ENCODE data around the gene FGF9. TPM values are rescaled to one million over a fixed set of nuclear protein-coding genes. Genes with fewer than 3 reads are reported as not detected.
A peak's percentile ranks its signal among the peaks of the same experiment; 100 is the strongest.

Gene FGF9
- total RNA-seq, 2 experiments from 2014 or later, result 0.11 to 0.45 TPM

DNA sequence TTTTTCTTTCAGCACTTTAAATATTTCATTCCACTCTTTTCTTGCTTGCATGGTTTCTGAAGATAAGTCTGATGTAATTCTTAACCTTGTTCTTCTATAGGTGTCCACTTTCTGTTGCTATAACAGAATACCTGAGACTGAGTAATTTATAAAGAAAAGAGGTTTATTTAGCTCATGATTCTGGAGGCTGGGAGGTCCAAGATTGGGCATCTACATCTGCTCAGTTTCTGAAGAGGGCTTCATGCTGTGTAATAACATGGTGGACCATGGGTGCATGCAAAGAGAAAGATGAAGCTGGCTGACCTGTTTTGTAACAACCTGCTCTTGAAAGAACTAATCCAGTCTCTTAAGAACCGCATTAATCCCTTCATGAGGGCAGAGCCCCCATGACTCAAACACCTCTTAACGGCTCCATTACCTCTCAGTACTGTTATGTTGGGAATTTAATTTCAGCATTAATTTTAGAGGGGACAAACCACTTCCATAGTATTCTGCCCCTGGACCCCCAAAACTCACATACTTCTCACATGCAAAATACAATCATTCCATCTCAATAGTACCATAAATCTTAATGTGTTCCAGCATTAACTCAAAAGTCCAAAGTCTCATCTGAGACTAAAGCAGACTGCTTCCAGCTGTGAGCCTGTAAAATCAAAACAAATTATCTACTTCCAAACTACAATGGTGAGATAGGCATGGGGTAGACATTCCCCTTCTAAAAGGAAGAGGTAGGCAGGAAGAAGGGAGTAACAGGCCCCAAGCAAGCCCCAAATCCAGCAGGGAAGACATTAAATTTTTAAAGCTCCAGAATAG lies 9.6 kb upstream of the FGF9 start:
- H3K4me1 Mint-ChIP-seq (ENCODE audit: low read depth), result no peaks in the 10 kb centered on the region
- peaks cover 3% of the 10 kb centered on the region for H3K9me3 Mint-ChIP-seq
- POLR2A ChIA-PET, result no interaction called here
- CTCF ChIA-PET, result interaction anchor here (1.3 to 2.5 kb wide), 2 partner anchors 23 kb away, joined by 4 to 11 read pairs; no protein-coding TSS in a partner anchor
- peaks cover 21% of the 10 kb centered on the region for H3K27me3 Mint-ChIP-seq
- TF ChIP-seq, protein P1, sequence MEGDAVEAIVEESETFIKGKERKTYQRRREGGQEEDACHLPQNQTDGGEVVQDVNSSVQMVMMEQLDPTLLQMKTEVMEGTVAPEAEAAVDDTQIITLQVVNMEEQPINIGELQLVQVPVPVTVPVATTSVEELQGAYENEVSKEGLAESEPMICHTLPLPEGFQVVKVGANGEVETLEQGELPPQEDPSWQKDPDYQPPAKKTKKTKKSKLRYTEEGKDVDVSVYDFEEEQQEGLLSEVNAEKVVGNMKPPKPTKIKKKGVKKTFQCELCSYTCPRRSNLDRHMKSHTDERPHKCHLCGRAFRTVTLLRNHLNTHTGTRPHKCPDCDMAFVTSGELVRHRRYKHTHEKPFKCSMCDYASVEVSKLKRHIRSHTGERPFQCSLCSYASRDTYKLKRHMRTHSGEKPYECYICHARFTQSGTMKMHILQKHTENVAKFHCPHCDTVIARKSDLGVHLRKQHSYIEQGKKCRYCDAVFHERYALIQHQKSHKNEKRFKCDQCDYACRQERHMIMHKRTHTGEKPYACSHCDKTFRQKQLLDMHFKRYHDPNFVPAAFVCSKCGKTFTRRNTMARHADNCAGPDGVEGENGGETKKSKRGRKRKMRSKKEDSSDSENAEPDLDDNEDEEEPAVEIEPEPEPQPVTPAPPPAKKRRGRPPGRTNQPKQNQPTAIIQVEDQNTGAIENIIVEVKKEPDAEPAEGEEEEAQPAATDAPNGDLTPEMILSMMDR (IDR thresholded peaks at IDR 0.05), result no peak
- DNase-seq (no peak), ATAC-seq (no peak)
- no peak overlapping the region for H3K4me3 Mint-ChIP-seq
- no peaks in the 10 kb centered on the region for H3K36me3 Mint-ChIP-seq (ENCODE audit: low read depth)
- intact Hi-C loops (cut with micrococcal nuclease), result no loop called here
- no peak overlapping the region for H3K27ac Mint-ChIP-seq

DNA sequence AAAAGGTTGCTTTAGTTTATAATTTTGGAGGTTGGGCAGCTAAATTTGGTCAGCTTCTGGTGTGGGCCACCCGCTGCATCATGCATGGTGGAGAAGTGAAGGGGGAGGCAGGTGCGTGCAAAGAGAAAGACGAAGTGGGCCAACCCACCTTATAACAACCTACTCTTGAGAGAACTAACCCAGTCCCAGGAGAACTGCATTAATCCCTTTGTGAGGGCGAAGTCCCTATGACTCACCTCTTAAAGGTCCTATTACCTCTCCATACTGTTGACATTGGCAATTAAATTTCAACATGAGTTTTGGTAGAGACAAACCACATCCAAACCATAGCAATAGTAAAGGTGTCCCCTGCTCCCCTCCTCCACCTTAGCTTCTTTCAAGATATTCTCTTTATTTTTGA lies 7.7 kb upstream of the FGF9 start:
- ATAC-seq (no peak), DNase-seq (no peak)
- no peaks in the 10 kb centered on the region for H3K4me1 Mint-ChIP-seq (ENCODE audit: low read depth)
- CTCF ChIA-PET, result interaction anchor here (2.5 kb wide), 1 partner anchor 25 kb away, joined by 11 read pairs; no protein-coding TSS in a partner anchor
- H3K9me3 Mint-ChIP-seq, result peaks cover 3% of the 10 kb centered on the region
- no peak overlapping the region for H3K4me3 Mint-ChIP-seq
- POLR2A ChIA-PET, result no interaction called here
- peaks cover 24% of the 10 kb centered on the region for H3K27me3 Mint-ChIP-seq
- TF ChIP-seq, protein P1 (IDR thresholded peaks at IDR 0.05), result no peak
- H3K27ac Mint-ChIP-seq, result no peak overlapping the region
- no peaks in the 10 kb centered on the region for H3K36me3 Mint-ChIP-seq (ENCODE audit: low read depth)
- intact Hi-C loops (cut with micrococcal nuclease), result no loop called here

DNA sequence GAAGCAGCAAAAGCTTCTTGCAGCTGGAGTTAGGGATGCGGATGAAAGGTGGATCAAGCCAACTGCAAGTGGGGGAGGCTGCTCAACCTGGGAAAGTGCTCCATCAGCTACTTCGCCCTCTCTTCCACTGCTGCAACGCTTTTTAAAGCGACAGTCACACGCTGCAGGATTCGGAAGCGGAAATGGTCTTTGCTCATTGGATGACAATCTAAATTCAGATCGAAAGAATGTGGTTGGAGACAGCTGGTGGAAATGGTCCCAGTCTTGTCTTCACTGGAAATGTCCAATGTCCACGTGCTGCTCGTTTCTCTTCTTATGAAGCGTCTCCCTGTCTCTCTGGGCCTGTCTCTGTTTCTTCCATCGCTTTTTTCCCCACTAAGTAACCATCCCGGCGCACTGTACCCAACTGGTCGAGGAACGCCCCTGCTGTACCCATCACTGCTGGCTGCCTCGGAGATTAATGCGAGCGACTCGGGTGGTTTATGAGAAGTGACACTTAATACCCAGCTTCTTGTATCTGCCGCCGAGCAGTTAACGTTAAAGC lies 2.1 kb upstream of the FGF9 start:
- Mint-ChIP-seq H3K36me3 (ENCODE audit: low read depth) (no peaks in the 10 kb centered on the region), H3K4me1 (ENCODE audit: low read depth) (peaks cover 29% of the 10 kb centered on the region), H3K4me3 (peak overlapping the region; percentile 84), H3K9me3 (no peaks in the 10 kb centered on the region), H3K27me3 (peaks cover 35% of the 10 kb centered on the region), H3K27ac (peak overlapping the region; percentile 79)
- POLR2A ChIA-PET, result interaction anchor here (0.7 to 1.5 kb wide), 3 partner anchors 18 to 93 kb away, joined by 3 to 9 read pairs (median 3); partner anchors contain the start of gene MICU2
- peak; percentile 21 for DNase-seq
- TF ChIP-seq, protein P1 (IDR thresholded peaks at IDR 0.05), result no peak
- CTCF ChIA-PET, result interaction anchor here (1.6 to 3.6 kb wide), 3 partner anchors 9 to 31 kb away, joined by 4 to 20 read pairs (median 7); no protein-coding TSS in a partner anchor
- intact Hi-C loops (cut with micrococcal nuclease), result no loop called here
- ATAC-seq, result no peak

DNA sequence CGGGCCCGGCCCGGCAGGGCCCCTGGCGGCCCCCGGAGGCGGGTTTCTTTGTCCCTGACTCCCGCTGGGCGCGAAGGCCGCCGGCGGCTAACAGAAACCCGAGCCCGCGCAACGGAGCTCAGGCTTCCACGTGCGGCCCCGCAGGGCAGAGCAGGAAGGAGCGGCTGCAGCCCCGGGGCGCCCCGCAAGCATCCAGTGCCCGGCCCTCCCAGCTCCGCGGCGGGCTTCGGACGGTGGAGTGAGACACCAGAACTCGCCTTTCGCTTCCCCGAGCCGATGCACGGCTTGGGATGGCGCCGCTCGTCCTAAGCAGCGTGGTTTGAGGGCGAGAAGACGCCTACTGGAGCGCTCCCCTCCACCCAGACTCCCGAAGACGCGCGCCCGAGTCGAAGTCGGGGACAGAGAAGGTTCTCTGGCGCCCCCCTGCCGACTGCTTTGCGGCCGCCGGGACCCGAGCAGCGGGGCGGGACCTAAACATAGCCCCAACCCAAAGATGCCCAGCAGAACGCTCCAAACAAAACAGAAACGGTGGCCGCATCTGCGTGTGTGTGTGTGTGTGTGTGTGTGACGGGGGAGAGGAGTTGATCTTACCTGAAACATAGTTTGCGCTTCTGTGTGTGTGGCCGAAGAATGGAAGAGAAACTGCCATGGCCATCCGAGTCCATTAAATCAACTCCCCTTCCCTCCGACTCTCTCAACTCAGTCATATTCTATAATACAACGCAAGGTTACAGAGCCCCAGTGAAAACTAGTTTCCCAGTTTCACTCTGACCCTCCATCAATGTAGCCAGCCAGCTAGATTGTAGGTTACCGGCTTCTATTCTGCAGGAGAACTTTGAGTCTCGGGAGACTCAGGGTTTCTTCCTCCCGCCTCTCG lies 629 bp upstream of the FGF9 start:
- Mint-ChIP-seq H3K9me3 (no peaks in the 10 kb centered on the region), H3K4me3 (peak overlapping the region; percentile 84), H3K4me1 (ENCODE audit: low read depth) (peaks cover 31% of the 10 kb centered on the region), H3K27me3 (peaks cover 36% of the 10 kb centered on the region), H3K36me3 (ENCODE audit: low read depth) (no peaks in the 10 kb centered on the region), H3K27ac (peak overlapping the region; percentile 63)
- POLR2A ChIA-PET, result interaction anchor here (0.7 to 1.6 kb wide), 3 partner anchors 15 to 67 kb away, joined by 4 to 9 read pairs (median 4); partner anchors contain the start of gene MICU2
- TF ChIP-seq, protein P1 (IDR thresholded peaks at IDR 0.05), result no peak
- intact Hi-C loops (cut with micrococcal nuclease), result no loop called here
- peak; percentile 31 for ATAC-seq
- CTCF ChIA-PET, result interaction anchor here (0.7 to 3.6 kb wide), 4 partner anchors 20 to 141 kb away, joined by 3 to 20 read pairs (median 3); partner anchors contain the start of gene MICU2
- peak; percentile 72 for DNase-seq
